ENCODE results near the gene CRISPLD2.

GRCh38 chr16:84843149-84844048, 23.6 kb downstream of the CRISPLD2 start:
- TF ChIP-seq CTCF (IDR thresholded peaks at IDR 0.05) (no peak), POLR2A (IDR thresholded peaks at IDR 0.05) (no peak), EP300 (IDR thresholded peaks at IDR 0.05) (no peak)

All from suprapubic skin (tissue), 3 donors.